Measurements from ENCODE around the gene CEND1. TPM values are rescaled to one million over a fixed set of nuclear protein-coding genes. Genes with fewer than 3 reads are reported as not detected.

Gene CEND1
- total and polyA plus RNA-seq, 2 experiments from 2014 or later = 1.6 to 8.2 TPM

DNA sequence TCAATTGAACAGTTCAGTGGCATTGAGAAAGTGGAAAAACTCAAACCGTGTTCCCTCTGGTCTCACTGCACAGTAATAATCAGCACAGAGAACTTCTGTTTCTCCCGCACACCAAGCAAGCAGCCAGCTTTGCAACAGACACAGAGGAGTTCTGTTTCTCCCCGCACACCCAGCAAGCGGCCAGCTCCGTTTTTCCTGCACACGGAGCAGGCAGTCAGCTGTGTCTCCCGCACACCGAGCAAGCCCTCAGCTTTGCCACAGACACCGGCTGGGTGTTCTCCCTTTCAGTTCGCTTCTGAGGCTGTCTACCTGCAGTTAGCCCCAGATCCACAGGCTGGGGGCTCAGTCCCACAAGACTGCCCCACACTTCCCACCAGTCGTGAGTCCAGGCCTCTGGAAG lies 52.5 kb downstream of the CEND1 start:
- H3K36me3 ChIP-seq = no peaks in the 10 kb centered on the region
- no peaks in the 10 kb centered on the region for H3K9me3 ChIP-seq (ENCODE audit: low read depth)
- TF ChIP-seq, protein P1, sequence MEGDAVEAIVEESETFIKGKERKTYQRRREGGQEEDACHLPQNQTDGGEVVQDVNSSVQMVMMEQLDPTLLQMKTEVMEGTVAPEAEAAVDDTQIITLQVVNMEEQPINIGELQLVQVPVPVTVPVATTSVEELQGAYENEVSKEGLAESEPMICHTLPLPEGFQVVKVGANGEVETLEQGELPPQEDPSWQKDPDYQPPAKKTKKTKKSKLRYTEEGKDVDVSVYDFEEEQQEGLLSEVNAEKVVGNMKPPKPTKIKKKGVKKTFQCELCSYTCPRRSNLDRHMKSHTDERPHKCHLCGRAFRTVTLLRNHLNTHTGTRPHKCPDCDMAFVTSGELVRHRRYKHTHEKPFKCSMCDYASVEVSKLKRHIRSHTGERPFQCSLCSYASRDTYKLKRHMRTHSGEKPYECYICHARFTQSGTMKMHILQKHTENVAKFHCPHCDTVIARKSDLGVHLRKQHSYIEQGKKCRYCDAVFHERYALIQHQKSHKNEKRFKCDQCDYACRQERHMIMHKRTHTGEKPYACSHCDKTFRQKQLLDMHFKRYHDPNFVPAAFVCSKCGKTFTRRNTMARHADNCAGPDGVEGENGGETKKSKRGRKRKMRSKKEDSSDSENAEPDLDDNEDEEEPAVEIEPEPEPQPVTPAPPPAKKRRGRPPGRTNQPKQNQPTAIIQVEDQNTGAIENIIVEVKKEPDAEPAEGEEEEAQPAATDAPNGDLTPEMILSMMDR (IDR thresholded peaks at IDR 0.05; ENCODE audit: low read depth, low read length) = no peak
- H3K27ac ChIP-seq = no peak overlapping the region
- no peaks in the 10 kb centered on the region for H3K4me1 ChIP-seq (ENCODE audit: low read depth)
- H3K27me3 ChIP-seq = no peaks in the 10 kb centered on the region
- H3K4me3 ChIP-seq = no peak overlapping the region
- no peak for DNase-seq (ENCODE audit: low read depth in 1 of 2, low spot score in 1 of 2)

Other genes starting within 250 kb of the CEND1 start
- gene LMNTD2, start 229.4 kb downstream of the CEND1 start, total RNA-seq = 12.3 and 21.1 TPM in 2 replicates
- gene LMNTD2, start 229.4 kb downstream of the CEND1 start, polyA plus RNA-seq = 18.4 and 18.8 TPM in 2 replicates
- 47.8 and 49.5 TPM in 2 replicates for gene RASSF7, start 229.1 kb downstream of the CEND1 start, total RNA-seq
- gene RASSF7, start 229.1 kb downstream of the CEND1 start, polyA plus RNA-seq = 49.6 and 66.7 TPM in 2 replicates
- gene PHRF1, start 213.6 kb downstream of the CEND1 start, total RNA-seq = 36.4 and 48.0 TPM in 2 replicates
- 17.8 and 22.8 TPM in 2 replicates for gene PHRF1, start 213.6 kb downstream of the CEND1 start, polyA plus RNA-seq
- gene IRF7, start 174.1 kb downstream of the CEND1 start, total RNA-seq = 17.7 and 24.7 TPM in 2 replicates
- gene IRF7, start 174.1 kb downstream of the CEND1 start, polyA plus RNA-seq = 13.0 and 17.0 TPM in 2 replicates
- 0.18 TPM in 1 of 2 replicates, not detected in the other for gene CDHR5, start 165.1 kb downstream of the CEND1 start, total RNA-seq
- gene CDHR5, start 165.1 kb downstream of the CEND1 start, polyA plus RNA-seq = 0.27 and 0.60 TPM in 2 replicates
- 4.3 and 4.4 TPM in 2 replicates for gene SCT, start 162.9 kb downstream of the CEND1 start, total RNA-seq
- gene SCT, start 162.9 kb downstream of the CEND1 start, polyA plus RNA-seq = 8.9 and 18.8 TPM in 2 replicates
- 0.60 and 1.2 TPM in 2 replicates for gene DRD4, start 152.8 kb downstream of the CEND1 start, total RNA-seq
- 0.75 and 2.2 TPM in 2 replicates for gene DRD4, start 152.8 kb downstream of the CEND1 start, polyA plus RNA-seq
- 80.0 and 90.0 TPM in 2 replicates for gene DEAF1, start 94.9 kb downstream of the CEND1 start, total RNA-seq
- 88.6 and 124 TPM in 2 replicates for gene DEAF1, start 94.9 kb downstream of the CEND1 start, polyA plus RNA-seq
- gene TMEM80, start 94.3 kb downstream of the CEND1 start, total RNA-seq = 53.4 and 70.5 TPM in 2 replicates
- gene TMEM80, start 94.3 kb downstream of the CEND1 start, polyA plus RNA-seq = 72.3 and 93.5 TPM in 2 replicates
- 18.9 and 22.6 TPM in 2 replicates for gene EPS8L2, start 83.9 kb downstream of the CEND1 start, total RNA-seq
- gene EPS8L2, start 83.9 kb downstream of the CEND1 start, polyA plus RNA-seq = 25.7 and 27.4 TPM in 2 replicates
- gene TALDO1, start 42.6 kb downstream of the CEND1 start, total RNA-seq = 144 and 158 TPM in 2 replicates
- 163 and 174 TPM in 2 replicates for gene TALDO1, start 42.6 kb downstream of the CEND1 start, polyA plus RNA-seq
- 62.2 and 64.1 TPM in 2 replicates for gene GATD1, start 12.6 kb downstream of the CEND1 start, total RNA-seq
- gene GATD1, start 12.6 kb downstream of the CEND1 start, polyA plus RNA-seq = 27.9 and 60.4 TPM in 2 replicates
- 17.6 and 34.7 TPM in 2 replicates for gene SLC25A22, start 8.2 kb upstream of the CEND1 start, total RNA-seq
- 18.9 and 21.2 TPM in 2 replicates for gene SLC25A22, start 8.2 kb upstream of the CEND1 start, polyA plus RNA-seq
- 24.0 and 36.8 TPM in 2 replicates for gene PIDD1, start 15.1 kb upstream of the CEND1 start, total RNA-seq
- gene PIDD1, start 15.1 kb upstream of the CEND1 start, polyA plus RNA-seq = 33.4 and 40.2 TPM in 2 replicates
- gene RPLP2, start 19.9 kb upstream of the CEND1 start, total RNA-seq = 523 and 1,109 TPM in 2 replicates
- 496 and 502 TPM in 2 replicates for gene RPLP2, start 19.9 kb upstream of the CEND1 start, polyA plus RNA-seq
- 59.9 and 99.9 TPM in 2 replicates for gene PNPLA2, start 28.8 kb upstream of the CEND1 start, total RNA-seq
- 81.6 and 91.1 TPM in 2 replicates for gene PNPLA2, start 28.8 kb upstream of the CEND1 start, polyA plus RNA-seq
- 43.9 and 91.0 TPM in 2 replicates for gene CRACR2B, start 37.8 kb upstream of the CEND1 start, total RNA-seq
- 84.5 and 113 TPM in 2 replicates for gene CRACR2B, start 37.8 kb upstream of the CEND1 start, polyA plus RNA-seq
- 146 and 177 TPM in 2 replicates for gene CD151, start 42.9 kb upstream of the CEND1 start, total RNA-seq
- 210 and 290 TPM in 2 replicates for gene CD151, start 42.9 kb upstream of the CEND1 start, polyA plus RNA-seq
- gene POLR2L, start 52.4 kb upstream of the CEND1 start, total RNA-seq = 67.3 and 152 TPM in 2 replicates
- 317 and 482 TPM in 2 replicates for gene POLR2L, start 52.4 kb upstream of the CEND1 start, polyA plus RNA-seq
- 85.3 and 140 TPM in 2 replicates for gene TSPAN4, start 52.8 kb upstream of the CEND1 start, total RNA-seq
- gene TSPAN4, start 52.8 kb upstream of the CEND1 start, polyA plus RNA-seq = 79.1 and 125 TPM in 2 replicates
- gene CHID1, start 120.7 kb upstream of the CEND1 start, total RNA-seq = 58.1 and 67.7 TPM in 2 replicates
- 145 and 187 TPM in 2 replicates for gene CHID1, start 120.7 kb upstream of the CEND1 start, polyA plus RNA-seq
- gene AP2A2, start 135.8 kb upstream of the CEND1 start, total RNA-seq = 54.7 and 77.6 TPM in 2 replicates
- gene AP2A2, start 135.8 kb upstream of the CEND1 start, polyA plus RNA-seq = 47.6 and 67.6 TPM in 2 replicates
- not detected in 2 replicates for gene MUC6, start 246.6 kb upstream of the CEND1 start, total RNA-seq
- gene MUC6, start 246.6 kb upstream of the CEND1 start, polyA plus RNA-seq = not detected in 2 replicates